ENCODE data around the gene ZNF101. TPM values are rescaled to one million over a fixed set of nuclear protein-coding genes. Genes with fewer than 3 reads are reported as not detected.
A peak's percentile ranks its signal among the peaks of the same experiment; 100 is the strongest.

ZNF101 gene
- total RNA-seq, 1 experiment from 2014 or later: 19.5 TPM

DNA sequence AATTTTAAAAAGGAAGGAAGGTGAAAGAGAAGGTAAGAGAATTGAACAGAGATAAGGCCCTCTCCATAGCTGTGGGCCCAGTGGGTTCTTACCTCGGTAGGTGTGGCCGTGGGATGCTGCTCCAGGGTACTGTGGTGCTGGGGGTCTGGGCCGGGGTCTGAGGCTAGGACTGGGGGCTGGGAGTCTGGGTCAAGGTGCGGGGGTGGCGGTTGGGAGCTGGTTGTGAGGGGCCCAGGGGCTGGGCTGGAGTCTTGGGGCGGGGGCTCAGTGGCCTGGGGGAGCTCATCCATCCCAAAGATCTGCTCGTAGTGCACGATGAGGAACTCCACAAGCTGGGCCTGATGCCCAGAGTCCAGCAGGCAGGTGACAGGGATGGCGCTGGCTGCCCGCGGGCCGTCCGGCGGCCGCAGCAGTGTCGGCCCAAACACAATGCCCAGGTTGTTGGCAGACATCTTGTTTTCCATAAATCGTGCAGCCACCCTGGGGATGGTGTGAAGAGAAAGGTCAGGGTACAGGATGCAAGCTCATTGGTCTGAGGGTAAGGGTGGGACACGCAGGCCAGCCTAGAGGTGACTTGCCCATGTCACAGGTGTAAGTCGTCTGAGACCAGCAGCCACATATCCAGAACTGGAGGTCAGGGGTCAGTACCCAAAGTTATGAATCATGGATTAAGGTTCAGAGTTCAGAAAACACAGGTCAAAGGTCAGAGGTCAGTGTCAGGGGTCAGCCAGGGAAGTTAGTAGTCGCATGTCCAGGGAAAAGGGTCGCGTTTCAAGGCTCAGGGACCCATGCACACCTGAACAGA lies 34.7 kb upstream of the ZNF101 start:
- Histone ChIP-seq H3K27me3 (no peaks in the 10 kb centered on the region), H3K27ac (no peak overlapping the region), H3K9me3 (replicated peaks) (no peaks in the 10 kb centered on the region; the same call in 1 of the 2 replicates), H3K4me3 (no peak overlapping the region), H3K36me3 (0 out of 2 replicates have a peak, but pooled peaks cover 2% of the 10 kb centered on the region), H3K4me1 (no peaks in the 10 kb centered on the region)
- no peak for DNase-seq

DNA sequence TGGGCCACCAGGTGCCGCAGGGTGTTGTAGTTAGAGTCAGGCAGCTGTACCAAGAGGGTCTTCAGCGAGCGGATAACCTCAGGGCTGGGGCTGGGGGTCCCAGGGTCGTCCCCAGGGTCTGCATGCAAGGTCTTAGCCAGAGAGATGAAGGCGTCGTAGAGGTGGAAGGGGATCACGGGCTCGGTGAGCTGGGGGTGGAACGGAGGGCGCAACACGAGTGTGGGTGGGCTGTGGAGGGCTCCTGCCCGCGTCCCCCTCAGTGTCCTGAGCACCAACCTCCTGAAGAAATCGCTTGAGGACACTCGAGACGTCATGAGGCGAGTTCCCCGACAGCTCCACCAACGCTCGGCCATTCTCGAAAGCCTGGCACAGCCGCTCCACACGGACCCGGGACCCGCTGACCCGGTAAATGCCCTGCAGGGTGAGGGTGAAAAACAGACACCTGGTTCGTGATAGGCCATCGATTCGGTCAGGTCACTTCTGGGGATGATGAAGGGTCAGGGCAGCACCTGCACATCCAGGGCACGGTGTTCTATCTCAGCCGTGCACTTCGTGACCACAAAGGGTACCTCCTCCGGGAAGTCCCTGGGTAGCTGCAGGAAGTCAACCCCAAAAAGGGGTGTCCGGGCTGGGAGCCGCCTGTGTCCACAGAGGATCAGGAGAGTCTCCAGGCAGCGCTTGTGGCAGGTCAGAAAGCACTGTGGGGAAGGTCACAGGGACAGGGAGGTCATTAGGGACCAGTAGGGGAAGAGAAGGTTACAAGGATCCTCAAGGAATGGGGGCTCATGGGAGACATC lies 33.9 kb upstream of the ZNF101 start:
- H3K4me3 ChIP-seq: no peak overlapping the region
- no peak overlapping the region for H3K27ac ChIP-seq
- no peak for DNase-seq
- H3K27me3 ChIP-seq: no peaks in the 10 kb centered on the region
- no peaks in the 10 kb centered on the region for H3K4me1 ChIP-seq
- H3K9me3 ChIP-seq (replicated peaks): no peaks in the 10 kb centered on the region; the same call in 1 of the 2 replicates
- H3K36me3 ChIP-seq: 0 out of 2 replicates have a peak, but pooled peaks cover 2% of the 10 kb centered on the region

DNA sequence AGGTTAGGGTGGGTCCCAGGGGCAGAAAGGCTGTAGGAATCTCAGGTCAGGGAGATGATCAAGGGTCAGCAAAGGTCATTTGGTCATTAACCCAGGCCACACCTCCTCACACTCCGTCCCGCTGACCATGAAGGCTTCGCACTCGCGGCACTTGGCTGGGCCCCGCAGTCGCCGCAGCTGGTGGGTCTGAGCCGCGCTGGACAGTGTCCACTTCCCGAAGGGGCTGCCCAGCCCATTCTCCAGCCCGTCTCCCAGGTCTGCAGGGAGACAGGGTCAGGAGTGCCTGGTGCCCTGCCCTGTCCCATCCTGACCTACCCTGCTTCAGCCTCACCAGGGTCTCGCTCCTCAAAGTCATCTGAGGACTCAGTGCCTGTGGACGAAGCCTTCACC lies 33.3 kb upstream of the ZNF101 start:
- H3K27ac ChIP-seq: no peak overlapping the region
- no peak overlapping the region for H3K4me3 ChIP-seq
- H3K36me3 ChIP-seq: 0 out of 2 replicates have a peak, but pooled peaks cover 2% of the 10 kb centered on the region
- no peaks in the 10 kb centered on the region for H3K27me3 ChIP-seq
- no peak for DNase-seq
- no peaks in the 10 kb centered on the region; the same call in 1 of the 2 replicates for H3K9me3 ChIP-seq (replicated peaks)
- no peaks in the 10 kb centered on the region for H3K4me1 ChIP-seq

DNA sequence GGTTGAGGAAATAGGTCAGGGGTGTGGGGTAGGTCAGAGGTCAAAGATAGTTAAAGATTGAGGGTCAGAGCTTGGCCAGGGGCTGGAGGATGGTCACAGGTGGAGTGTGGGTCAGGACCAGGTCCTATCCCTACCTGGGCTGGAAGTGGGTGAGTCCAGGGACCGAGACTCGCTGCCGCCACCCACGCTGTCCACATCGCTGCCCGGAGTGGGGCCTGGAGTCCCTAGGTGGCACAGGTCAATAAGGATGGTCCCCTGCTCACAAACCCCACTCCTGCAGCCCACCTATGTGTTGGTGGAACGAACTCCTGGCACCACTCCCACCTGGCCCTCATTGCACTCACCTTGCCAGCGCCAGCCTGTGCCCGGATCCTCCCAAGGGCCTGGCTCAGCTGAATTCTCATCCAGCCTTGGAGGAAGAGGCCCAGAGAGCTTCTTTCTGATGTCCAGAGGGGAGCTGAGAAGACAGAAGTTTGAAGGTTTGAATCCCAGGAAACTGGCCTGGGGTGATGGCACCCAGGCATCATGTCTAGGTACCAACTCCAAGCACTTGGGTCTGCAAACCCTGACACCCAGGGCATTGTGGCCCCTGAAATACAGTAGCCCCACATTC lies 32.0 kb upstream of the ZNF101 start:
- Histone ChIP-seq H3K4me3 (no peak overlapping the region), H3K9me3 (replicated peaks) (no peaks in the 10 kb centered on the region; the same call in 1 of the 2 replicates), H3K27me3 (no peaks in the 10 kb centered on the region), H3K36me3 (0 out of 2 replicates have a peak, but pooled peaks cover 2% of the 10 kb centered on the region), H3K27ac (no peak overlapping the region), H3K4me1 (no peaks in the 10 kb centered on the region)
- no peak for DNase-seq

DNA sequence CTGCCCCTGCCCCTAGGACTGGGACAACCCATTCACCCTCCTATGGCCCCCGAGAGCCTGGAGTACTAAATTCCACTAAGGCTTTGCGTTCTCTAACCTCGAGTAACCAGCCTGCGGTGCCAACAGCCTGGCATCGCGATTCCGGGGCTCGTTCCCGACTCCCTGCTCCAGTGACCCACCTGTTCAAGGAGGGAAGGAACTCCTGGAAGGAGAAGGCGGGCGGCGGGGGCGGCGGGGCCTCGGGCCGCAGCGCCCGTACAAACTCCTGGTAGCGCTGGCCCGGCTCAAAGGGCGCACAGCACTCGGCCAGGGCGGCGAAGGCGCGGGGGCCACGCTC lies 31.5 kb upstream of the ZNF101 start:
- Histone ChIP-seq H3K27ac (no peak overlapping the region), H3K4me3 (no peak overlapping the region), H3K4me1 (no peaks in the 10 kb centered on the region), H3K36me3 (0 out of 2 replicates have a peak, but pooled peaks cover 2% of the 10 kb centered on the region), H3K27me3 (no peaks in the 10 kb centered on the region), H3K9me3 (replicated peaks) (no peaks in the 10 kb centered on the region; the same call in 1 of the 2 replicates)
- DNase-seq: no peak

DNA sequence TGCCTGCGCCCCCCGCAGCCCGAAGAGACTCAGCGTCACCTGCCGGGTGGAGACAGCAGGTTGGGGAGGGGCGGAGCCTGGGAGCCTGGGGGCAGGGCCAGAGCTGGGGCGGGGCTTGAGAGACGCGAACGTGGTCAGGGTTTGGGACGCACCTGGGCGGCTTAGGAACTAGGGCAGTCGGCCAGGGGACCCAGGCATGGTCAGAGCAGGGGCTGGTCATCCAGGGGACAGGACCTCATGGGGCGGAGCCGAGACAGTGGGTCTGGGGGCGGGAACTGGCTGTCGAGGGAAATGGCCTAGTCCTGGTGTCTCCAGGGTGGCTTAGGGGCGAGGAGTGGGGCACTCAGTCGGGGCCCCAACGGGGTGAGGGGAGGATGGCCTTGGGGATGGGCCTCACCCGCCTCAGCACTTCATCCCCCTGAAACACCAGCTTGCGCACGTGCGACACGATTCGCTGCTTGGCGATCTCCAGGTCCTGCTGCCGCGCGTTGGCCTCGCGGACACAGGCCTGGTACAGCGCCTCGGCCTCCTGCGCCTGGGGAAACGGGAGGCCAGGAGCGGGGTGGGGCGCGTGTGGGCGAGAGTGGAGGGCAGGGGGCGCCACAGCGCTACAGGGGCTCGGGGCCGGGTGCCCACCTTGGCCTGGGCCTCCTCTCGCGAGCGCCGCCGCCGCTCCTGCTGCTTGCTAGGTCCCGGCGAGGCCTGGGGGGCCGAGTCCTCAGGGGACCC lies 31.0 kb upstream of the ZNF101 start:
- no peak for DNase-seq
- Histone ChIP-seq H3K9me3 (replicated peaks) (no peaks in the 10 kb centered on the region; the same call in 1 of the 2 replicates), H3K27me3 (no peaks in the 10 kb centered on the region), H3K36me3 (0 out of 2 replicates have a peak, but pooled peaks cover 2% of the 10 kb centered on the region), H3K4me1 (no peaks in the 10 kb centered on the region), H3K4me3 (no peak overlapping the region), H3K27ac (no peak overlapping the region)

DNA sequence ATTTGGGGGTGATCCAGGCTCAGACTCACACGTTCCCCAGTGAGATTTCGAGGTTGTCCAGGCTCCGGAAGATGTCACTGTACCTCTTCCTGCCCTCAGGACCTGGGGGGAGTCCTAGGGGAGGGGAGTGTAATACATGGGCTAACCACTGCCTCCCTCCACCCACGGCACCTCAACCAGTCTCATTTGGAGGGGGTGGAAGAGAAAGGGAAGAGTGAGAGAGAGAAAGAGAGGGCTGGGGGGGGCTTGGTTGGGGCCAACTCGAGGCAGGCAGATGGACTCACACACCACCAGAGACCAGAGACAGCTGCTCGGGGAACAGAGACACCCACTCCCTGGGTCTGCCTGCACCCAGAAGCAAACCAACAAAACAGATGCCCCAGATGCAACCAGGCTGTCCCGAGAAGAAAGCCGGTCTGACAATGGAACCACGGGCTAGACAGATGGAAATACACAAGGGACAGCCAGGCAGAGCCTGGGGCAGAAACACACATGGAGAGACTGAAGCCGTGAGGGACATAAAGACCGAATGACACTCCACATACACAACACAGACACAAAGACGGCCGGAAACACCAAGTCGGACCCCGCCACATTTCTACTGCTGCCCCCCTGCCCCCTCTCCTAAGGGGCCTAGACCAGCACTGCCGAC lies 26.0 kb upstream of the ZNF101 start:
- peak overlapping the region; percentile 71 for H3K4me3 ChIP-seq
- H3K9me3 ChIP-seq (replicated peaks): no peaks in the 10 kb centered on the region
- peak overlapping the region; percentile 28; the same call in 1 of the 2 replicates for H3K27ac ChIP-seq
- no peaks in the 10 kb centered on the region for H3K4me1 ChIP-seq
- DNase-seq: peak; percentile 31 to 60
- no peaks in the 10 kb centered on the region for H3K27me3 ChIP-seq
- peaks cover 7% of the 10 kb centered on the region; the same call in 1 of the 2 replicates for H3K36me3 ChIP-seq

DNA sequence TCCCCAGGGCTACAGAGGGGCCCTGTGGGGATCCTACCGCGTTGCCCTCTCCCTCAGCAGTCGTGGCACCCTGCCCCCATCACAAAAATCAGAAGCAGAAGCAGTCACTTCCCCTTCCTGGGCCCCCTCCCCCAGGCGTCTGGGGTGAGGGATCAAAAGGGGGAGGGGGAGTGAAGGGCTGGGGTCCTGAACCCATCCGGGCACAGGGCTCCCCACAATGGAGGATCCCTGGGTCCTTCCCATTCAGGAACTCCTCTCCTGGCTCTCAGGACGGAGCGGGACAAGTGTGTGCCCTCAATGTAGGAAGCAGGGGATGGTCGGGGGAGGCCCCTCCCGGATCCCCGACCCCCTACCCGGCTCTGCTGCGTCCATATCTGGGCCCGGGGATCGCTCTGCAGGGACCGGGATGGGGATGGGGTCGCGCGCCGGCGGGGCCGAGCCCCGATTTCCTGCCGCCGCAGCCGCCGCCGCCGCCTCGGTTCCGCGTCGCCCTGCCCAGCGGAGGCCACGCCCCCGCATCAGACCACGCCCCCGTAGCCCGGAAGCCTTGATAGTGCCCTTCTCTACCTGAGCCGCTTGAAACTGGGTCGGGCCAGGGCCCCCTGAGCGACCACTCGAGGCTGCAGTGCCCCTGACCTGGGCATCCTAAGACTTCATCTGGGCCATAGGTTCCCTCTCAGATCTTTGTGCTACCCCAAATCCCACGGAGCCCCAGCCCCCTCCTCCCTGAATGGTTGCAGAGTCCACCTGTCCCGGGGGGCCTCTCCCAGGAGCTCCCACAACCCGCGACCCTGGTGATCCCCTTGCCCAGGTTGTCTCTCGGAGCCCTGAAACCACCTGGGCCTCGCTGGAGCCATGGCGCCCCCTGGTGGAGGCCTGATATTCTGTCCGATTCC lies 25.2 kb upstream of the ZNF101 start, which contains the start of gene GMIP:
TSS of gene GMIP (minus strand) at position 500 of the 896 bp plus-strand sequence. CDS start at position 372, 128 bp downstream.
- H3K4me1 ChIP-seq: no peaks in the 10 kb centered on the region
- H3K9me3 ChIP-seq (replicated peaks): no peaks in the 10 kb centered on the region
- H3K27ac ChIP-seq: peak within 1 kb of the TSS; percentile 28; the same call in 1 of the 2 replicates
- H3K27me3 ChIP-seq: no peaks in the 10 kb centered on the region
- peak; percentile 65 to 82 for DNase-seq
- H3K36me3 ChIP-seq: peaks cover 14% of the 10 kb centered on the region; the same call in 1 of the 2 replicates
- peak within 1 kb of the TSS; percentile 71 for H3K4me3 ChIP-seq

DNA sequence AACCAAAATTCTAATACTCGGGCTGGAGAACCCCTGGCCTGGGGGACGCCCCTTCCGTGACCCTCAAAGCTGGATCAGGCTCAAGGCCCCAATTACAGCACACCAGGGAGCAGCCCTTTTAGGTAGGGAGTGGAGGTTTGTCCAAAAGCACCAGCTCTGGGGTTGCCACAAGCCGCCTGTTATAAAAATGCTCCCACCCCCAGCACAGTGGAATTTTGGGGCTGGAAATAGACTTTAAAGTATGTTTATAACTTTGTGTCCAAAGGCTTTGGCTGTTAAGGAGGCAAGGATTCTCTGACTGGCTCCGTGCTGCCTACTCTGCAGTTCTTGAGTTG lies 24.6 kb upstream of the ZNF101 start:
- no peak for DNase-seq
- Histone ChIP-seq H3K4me1 (no peaks in the 10 kb centered on the region), H3K9me3 (replicated peaks) (no peaks in the 10 kb centered on the region), H3K27me3 (no peaks in the 10 kb centered on the region), H3K36me3 (peaks cover 14% of the 10 kb centered on the region; the same call in 1 of the 2 replicates), H3K27ac (no peak overlapping the region), H3K4me3 (peak overlapping the region; percentile 71)

DNA sequence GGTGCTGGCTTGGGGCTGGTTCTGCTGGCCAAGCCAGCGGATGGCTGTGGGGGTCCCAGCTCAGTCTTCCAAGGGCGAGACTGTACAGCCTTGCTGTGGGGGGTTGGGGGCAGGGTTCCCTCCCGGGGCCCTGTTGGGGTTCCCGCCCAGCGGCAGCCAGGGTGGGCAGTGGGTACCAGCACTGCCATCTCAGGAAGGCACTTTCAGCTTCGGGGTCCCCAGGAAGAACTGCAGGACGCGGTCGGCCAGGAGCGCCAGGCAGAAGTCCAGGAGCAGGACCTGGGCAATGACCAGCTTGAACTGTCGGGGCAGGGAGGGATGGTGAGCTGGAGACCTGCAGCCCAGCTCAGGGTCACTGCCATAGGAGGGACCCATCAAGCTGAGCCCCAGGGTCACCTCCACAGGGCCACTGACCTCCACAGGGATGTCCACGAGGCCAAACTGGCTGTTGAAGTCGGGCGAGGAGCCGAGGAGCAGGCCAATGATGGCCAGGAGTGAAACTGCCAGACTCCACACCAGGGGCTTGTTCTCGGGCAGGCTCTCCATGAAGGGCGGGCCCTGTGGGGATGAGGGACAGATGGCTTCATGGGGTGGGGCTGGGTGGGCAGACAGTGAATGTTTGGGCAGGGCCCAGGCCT lies 23.3 kb upstream of the ZNF101 start:
- Histone ChIP-seq H3K4me1 (peaks cover under 1% of the 10 kb centered on the region), H3K36me3 (peaks cover 24% of the 10 kb centered on the region; the same call in 1 of the 2 replicates), H3K4me3 (no peak overlapping the region), H3K27ac (no peak overlapping the region), H3K27me3 (no peaks in the 10 kb centered on the region), H3K9me3 (replicated peaks) (no peaks in the 10 kb centered on the region)
- no peak for DNase-seq

DNA sequence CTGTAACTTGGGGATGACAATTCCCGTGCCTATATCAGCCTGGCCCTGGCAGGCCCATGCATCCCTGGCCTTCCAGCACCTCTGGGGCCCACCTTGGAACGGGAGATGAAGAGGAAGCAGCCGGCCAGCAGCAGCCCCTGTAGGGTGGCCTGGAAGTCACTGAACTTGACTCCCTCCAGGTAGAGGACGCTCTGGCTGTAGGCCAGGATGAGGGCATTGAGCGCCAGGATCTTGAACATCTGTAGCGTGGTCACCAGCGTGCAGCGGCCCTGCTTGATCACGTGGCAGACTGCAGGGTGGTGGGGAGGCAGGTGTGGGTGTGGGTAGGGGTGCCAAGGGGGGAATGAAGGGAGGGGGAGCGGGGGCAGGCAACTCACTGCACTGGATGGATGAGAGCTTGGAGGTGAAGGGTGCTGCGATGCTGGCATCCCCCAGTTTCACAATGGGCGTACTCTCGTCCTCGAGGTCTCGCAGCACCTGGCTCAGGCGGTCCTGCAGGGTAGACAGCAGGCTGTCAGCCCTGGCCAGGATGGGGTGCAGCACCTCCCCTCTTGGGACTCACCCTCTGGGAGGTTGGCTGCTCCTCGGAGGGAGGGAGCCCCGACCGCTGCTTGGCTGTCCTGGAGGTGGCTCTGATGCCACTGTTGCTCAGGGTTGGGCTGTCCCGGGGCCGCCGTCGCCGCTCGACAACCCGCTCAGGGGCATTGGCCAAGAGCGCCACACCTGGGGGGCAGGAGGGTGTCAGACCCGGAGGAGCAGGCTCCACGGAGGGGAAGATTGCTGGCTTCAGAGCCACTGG lies 21.4 kb upstream of the ZNF101 start:
- no peak overlapping the region for H3K4me3 ChIP-seq
- H3K36me3 ChIP-seq: peaks cover 40% of the 10 kb centered on the region
- H3K9me3 ChIP-seq (replicated peaks): no peaks in the 10 kb centered on the region
- H3K4me1 ChIP-seq: peaks cover 6% of the 10 kb centered on the region
- no peaks in the 10 kb centered on the region for H3K27me3 ChIP-seq
- no peak for DNase-seq
- no peak overlapping the region for H3K27ac ChIP-seq

DNA sequence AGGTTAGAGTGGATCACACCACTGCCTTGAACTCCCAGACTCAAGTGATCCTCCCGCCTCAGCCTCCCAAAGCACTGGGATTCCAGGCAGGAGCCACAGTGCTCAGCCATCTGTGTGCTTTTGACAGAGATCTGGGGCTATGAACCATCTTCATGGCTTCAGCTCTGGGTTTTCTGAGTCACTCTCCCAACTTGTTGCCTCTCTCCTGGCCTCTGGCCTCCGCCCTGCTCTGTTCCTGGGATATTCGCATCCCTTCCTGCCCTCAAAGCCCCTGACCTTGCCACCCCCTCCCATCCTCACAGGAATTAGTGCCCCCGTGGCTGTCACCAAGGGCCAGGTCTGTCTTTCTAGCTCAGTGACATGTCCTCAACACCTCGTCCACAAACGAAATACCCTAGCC lies 19.5 kb upstream of the ZNF101 start:
- Histone ChIP-seq H3K36me3 (peaks cover 50% of the 10 kb centered on the region), H3K4me1 (peaks cover 6% of the 10 kb centered on the region), H3K27me3 (no peaks in the 10 kb centered on the region), H3K4me3 (no peak overlapping the region), H3K27ac (no peak overlapping the region), H3K9me3 (replicated peaks) (no peaks in the 10 kb centered on the region)
- no peak for DNase-seq
